Heart left ventricle (tissue), 16 donors: ENCODE results near the gene SP6. TPM values are rescaled to one million over a fixed set of nuclear protein-coding genes. Genes with fewer than 3 reads are reported as not detected.

Experiments used
- ATAC-seq, 4 donors: fragments of 200-7000 bp; cut with Tn5 transposase; one replicate each; pipeline ENCODE4 v1.9.1; 2020 to 2022; ENCODE audit warnings: moderate library complexity in 4 of 4, mild to moderate bottlenecking in 3 of 4, moderate number of reproducible peaks in 1 of 4
- DNase-seq, 5 donors: peaks; one replicate each; pipeline ENCODE4 v3.0.0-alpha.2; 2020
- H3K27ac ChIP-seq, 12 donors: fragments of 200-600 bp; sonication (generic) in 4 of 12; one replicate each; pipeline versions ENCODE4 v1.5.0 to v1.8.0; 2016 to 2022; ENCODE audit warnings: mild to moderate bottlenecking in 2 of 12
- H3K27me3 ChIP-seq, 9 donors: fragments of 200-600 bp; sonication (generic) in 2 of 9; one replicate each; pipeline versions ENCODE4 v1.5.1 to v1.8.0; 2016 to 2022; ENCODE audit warnings: mild to moderate bottlenecking in 3 of 9
- H3K36me3 ChIP-seq, 9 donors: fragments of 200-600 bp; sonication (generic) in 2 of 9; one replicate each; pipeline versions ENCODE4 v1.5.0 to v1.8.0; 2018 to 2022; ENCODE audit warnings: mild to moderate bottlenecking in 2 of 9
- H3K4me1 ChIP-seq, 12 donors: fragments of 200-600 bp; sonication (generic) in 4 of 12; one replicate each; pipeline versions ENCODE4 v1.5.0 to v1.8.0; 2016 to 2022; ENCODE audit warnings: mild to moderate bottlenecking in 3 of 12
- H3K4me3 ChIP-seq, 12 donors: fragments of 200-600 bp; sonication (generic) in 4 of 12; one replicate each; pipeline versions ENCODE4 v1.5.0 to v1.8.0; 2017 to 2022; ENCODE audit warnings: mild to moderate bottlenecking in 9 of 12, moderate library complexity in 4 of 12
- H3K9me3 ChIP-seq, 12 donors: fragments of 200-600 bp; sonication (generic) in 4 of 12; one replicate each; pipeline versions ENCODE4 v1.5.0 to v1.8.0; 2016 to 2022; ENCODE audit warnings: mild to moderate bottlenecking in 1 of 12
- POLR2A ChIP-seq, 2 donors: fragments of 450-650 bp; IDR thresholded peaks; one replicate each; pipeline ENCODE4 v1.6.1; 2017; ENCODE audit warnings: antibody characterized with exemption in 2 of 2, mild to moderate bottlenecking in 2 of 2, moderate library complexity in 2 of 2
- WGBS, 4 donors: extraction: QIAGEN DNeasy Blood & Tissue Kit in 2 of 4; methylation state at CpG; one replicate each; pipeline versions ENCODE4 v1.1.5 to v1.1.7; 2013 to 2018; 5-methylcytosine and 5-hydroxymethylcytosine counted together
- intact Hi-C, 10 donors: fragments of 100-400 bp; cut with DNase I; formaldehyde crosslinking; loops; one replicate each; pipeline versions ENCODE4 v1.11.1 to v1.14.2; 2022
- polyA plus RNA-seq, 2 donors: library from polyadenylated mRNA; stranded (reverse); fragments of 200-250 nt; gene quantifications; one replicate each; pipeline ENCODE4 v1.2.3, GENCODE V29; 2013
- total RNA-seq, 9 donors: library from RNA; depleted of rRNA in 2 of 9; stranded (reverse); fragments of >200 nt in 2 of 9; fragmentation: NEBNext Ultra II Directional in 3 of 9; extraction: Animal tissue kit (Norgen Biotek cat#: 25700) in 3 of 9; gene quantifications; one replicate each; pipeline versions ENCODE4 v1.1.0 to v1.2.4, GENCODE V29; 2016 to 2023
- TF ChIP-seq, protein P1 (sequence below), 12 donors: fragments of 200-600 bp; sonication (generic) in 4 of 12; IDR thresholded peaks; one replicate each; pipeline versions ENCODE4 v1.5.0 to v1.8.0; 2018 to 2022; ENCODE audit warnings: antibody characterized with exemption in 12 of 12, mild to moderate bottlenecking in 5 of 12
- donor health status: ischemic (EF 13 %, LVEDD 7.1; RV severe dilation, severe dysfunction).
- donor health status: healthy with polysubstance abuse.
- donor health status: DM: no; HTN: yes; CAD: no.
- donor health status: DM: no; HTN: no; CAD: no.
- donor health status: ischemic (EF 25% LVEDD 6.9; RV normal size, moderate dysfunction).
- donor health status: ischemic (EF 25% LVEDD 5.7; RV mildly dilated, moderate dysfunction).
- donor health status: healthy.
- donor health status: DM: yes; HTN: yes; CAD: no.
- donor health status: ischemic (EF 35%, LVEDD 5.7; RV mildly dilated, moderate dysfunction).
- donor health status: nonischemic (EF 11% LVEDD 7.7; RV severe dilation, severe dysfunction).
- donor health status: DM: yes; HTN: yes; CAD: no.
- donor health status: PGD.
- donor health status: ischemic (EF 29% LVEDD 5.4; RV normal size, mild dysfunction).
- donor health status: nonischemic (EF 23%, LVEDD 6.1; RV moderate dilation, normal function).

Gene SP6
- total and polyA plus RNA-seq, 11 donors = 0.12 to 2.5 (median 0.32) TPM; not detected in 2

DNA sequence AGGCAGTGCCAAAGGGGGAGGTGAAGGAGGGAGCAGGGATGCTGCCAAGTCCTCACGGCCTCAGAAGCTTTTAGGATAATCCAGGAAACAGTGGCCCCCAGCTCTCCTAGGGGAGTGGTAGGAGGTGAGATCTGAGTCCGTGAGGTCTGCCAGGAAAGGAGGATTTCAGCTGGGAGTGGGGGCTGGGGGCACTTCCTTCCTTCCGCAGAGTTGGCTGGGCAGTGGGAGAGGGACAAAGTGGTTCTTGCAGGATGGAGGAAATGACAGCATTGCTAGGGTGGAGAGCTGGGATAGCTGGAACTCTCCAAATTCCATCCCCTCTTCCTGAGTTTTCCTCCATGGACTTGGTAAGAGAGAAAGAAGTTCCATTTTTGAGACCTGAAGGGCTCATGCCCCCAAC is 4.8 kb upstream of the SP6 start:
- TF ChIP-seq, protein P1, sequence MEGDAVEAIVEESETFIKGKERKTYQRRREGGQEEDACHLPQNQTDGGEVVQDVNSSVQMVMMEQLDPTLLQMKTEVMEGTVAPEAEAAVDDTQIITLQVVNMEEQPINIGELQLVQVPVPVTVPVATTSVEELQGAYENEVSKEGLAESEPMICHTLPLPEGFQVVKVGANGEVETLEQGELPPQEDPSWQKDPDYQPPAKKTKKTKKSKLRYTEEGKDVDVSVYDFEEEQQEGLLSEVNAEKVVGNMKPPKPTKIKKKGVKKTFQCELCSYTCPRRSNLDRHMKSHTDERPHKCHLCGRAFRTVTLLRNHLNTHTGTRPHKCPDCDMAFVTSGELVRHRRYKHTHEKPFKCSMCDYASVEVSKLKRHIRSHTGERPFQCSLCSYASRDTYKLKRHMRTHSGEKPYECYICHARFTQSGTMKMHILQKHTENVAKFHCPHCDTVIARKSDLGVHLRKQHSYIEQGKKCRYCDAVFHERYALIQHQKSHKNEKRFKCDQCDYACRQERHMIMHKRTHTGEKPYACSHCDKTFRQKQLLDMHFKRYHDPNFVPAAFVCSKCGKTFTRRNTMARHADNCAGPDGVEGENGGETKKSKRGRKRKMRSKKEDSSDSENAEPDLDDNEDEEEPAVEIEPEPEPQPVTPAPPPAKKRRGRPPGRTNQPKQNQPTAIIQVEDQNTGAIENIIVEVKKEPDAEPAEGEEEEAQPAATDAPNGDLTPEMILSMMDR (IDR thresholded peaks at IDR 0.05) = no peak
- no peak for TF ChIP-seq POLR2A (IDR thresholded peaks at IDR 0.05)
- peaks cover 17 to 67% (median 52%) of the 10 kb centered on the region in 9 donors for H3K27me3 ChIP-seq
- intact Hi-C loops = no loop called here
- H3K36me3 ChIP-seq = no peaks in the 10 kb centered on the region
- ATAC-seq = peak in 2 of 4 donors; percentile 9 to 36
- peak overlapping the region in 3 of 12 donors; percentile 9 to 55 (median 43) for H3K27ac ChIP-seq
- H3K4me3 ChIP-seq = no peak overlapping the region
- peak in 1 of 5 donors; percentile 40 for DNase-seq
- peaks cover 4 to 27% (median 9%) of the 10 kb centered on the region in 12 donors for H3K4me1 ChIP-seq
- H3K9me3 ChIP-seq = no peaks in the 10 kb centered on the region
- 18 to 31% (median 25%) methylated on average over 3 of the region's 3 CpGs for WGBS, 4 donors

- H3K4me1 ChIP-seq = peaks cover 4 to 31% (median 12%) of the 10 kb centered on the region in 12 donors
- TF ChIP-seq, protein P1 (IDR thresholded peaks at IDR 0.05) = no peak
- TF ChIP-seq POLR2A (IDR thresholded peaks at IDR 0.05) = no peak
- H3K9me3 ChIP-seq = no peaks in the 10 kb centered on the region
- DNase-seq (peak in 1 of 5 donors; percentile 1), ATAC-seq (no peak)
- WGBS, 4 donors = 32 to 56% (median 43%) methylated on average over 5 of the region's 5 CpGs
- H3K27ac ChIP-seq = no peak overlapping the region
- no peaks in the 10 kb centered on the region for H3K36me3 ChIP-seq
- H3K27me3 ChIP-seq = peaks cover 17 to 77% (median 70%) of the 10 kb centered on the region in 9 donors
- H3K4me3 ChIP-seq = no peak overlapping the region
- intact Hi-C loops = loop anchor here in 1 of 10 donors (1.0 kb wide), 1 partner anchor 27 kb away; no protein-coding TSS in a partner anchor
These were observed 2.7 kb upstream of the SP6 start for GRCh38 chr17:47853616-47854015.

DNA sequence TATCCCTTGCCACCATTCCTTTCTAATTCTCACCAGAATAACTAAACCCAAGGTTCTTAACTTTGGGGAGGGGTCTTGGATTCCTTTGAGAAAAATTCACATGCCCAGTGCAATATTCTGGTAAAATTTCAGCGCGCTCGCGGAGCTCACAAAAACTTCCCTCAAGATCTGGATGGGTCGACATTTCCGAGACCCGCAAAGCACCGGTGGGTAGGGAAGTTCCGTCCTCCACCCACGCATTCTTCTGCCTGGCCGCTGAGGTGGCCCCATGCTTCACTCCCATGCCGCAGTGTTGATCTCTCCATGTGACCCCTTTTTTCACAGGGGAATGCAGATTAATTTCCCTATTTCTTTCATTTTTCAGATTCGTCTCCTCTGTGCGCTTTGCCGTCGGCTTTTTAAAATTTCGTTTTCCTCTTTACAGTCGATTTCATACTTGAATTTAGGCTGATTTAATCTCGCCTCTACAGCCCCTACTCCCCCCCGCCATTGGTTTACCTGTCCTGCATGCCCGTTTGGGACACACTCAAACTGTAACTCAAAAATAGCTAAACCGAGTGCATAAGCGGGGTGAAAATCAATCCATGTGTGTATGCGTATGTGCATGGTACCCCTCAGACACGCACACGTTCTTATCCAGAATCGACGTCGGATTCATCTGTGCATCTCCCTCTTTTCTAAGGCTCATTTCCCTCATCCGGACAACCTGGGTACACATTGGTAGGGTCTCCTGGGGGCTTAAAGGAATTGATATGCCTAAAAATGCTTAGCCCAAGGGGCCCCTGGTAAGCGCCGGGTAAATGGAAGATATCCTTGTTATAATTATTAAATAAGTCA is 1.4 kb upstream of the SP6 start:
- intact Hi-C loops = no loop called here
- TF ChIP-seq, protein P1 (IDR thresholded peaks at IDR 0.05) = no peak
- no peak for TF ChIP-seq POLR2A (IDR thresholded peaks at IDR 0.05)

DNA sequence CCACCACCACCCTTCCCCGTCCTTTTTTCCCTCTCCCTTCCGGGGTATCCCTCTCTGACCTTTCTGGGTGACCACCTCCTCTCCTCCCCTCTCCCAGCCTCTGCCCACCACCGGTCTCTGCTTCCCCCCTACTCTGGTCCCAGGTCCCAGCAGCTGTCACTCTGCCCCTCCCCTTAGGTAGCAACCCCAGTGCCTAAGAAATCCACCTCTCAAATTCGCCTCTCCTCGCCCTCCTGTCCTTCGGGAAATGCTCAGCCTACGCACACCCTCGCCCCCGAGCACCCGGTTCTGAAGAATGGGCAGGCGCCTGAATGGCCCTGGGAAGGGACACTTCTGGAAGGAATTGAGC is 775 bp upstream of the SP6 start:
- H3K4me1 ChIP-seq = peaks cover 4 to 31% (median 12%) of the 10 kb centered on the region in 12 donors
- H3K36me3 ChIP-seq = no peaks in the 10 kb centered on the region
- no peak overlapping the region for H3K4me3 ChIP-seq
- WGBS, 4 donors = 36 to 55% (median 45%) methylated on average over 11 of the region's 11 CpGs
- H3K27me3 ChIP-seq = peaks cover 31 to 92% (median 83%) of the 10 kb centered on the region in 9 donors
- ATAC-seq = no peak
- DNase-seq = peak in 1 of 5 donors; percentile 13
- intact Hi-C loops = loop anchor here in 1 of 10 donors (2.0 kb wide), 1 partner anchor 31 kb away; no protein-coding TSS in a partner anchor
- H3K27ac ChIP-seq = no peak overlapping the region
- TF ChIP-seq POLR2A (IDR thresholded peaks at IDR 0.05) = no peak
- TF ChIP-seq, protein P1 (IDR thresholded peaks at IDR 0.05) = no peak
- H3K9me3 ChIP-seq = no peaks in the 10 kb centered on the region

More for the DNA sequence above, 1.4 kb upstream of the SP6 start:
- Histone ChIP-seq H3K4me1 (peaks cover 4 to 31% (median 12%) of the 10 kb centered on the region in 12 donors), H3K27ac (no peak overlapping the region), H3K36me3 (no peaks in the 10 kb centered on the region), H3K4me3 (no peak overlapping the region), H3K9me3 (no peaks in the 10 kb centered on the region), H3K27me3 (peaks cover 27 to 90% (median 81%) of the 10 kb centered on the region in 9 donors)
- 34 to 53% (median 48%) methylated on average over 32 of the region's 32 CpGs for WGBS, 4 donors
- no peak for ATAC-seq
- peak in 1 of 5 donors; percentile 5 for DNase-seq
